ENCODE measurements around the gene KRTAP24-1. TPM values are rescaled to one million over a fixed set of nuclear protein-coding genes. Genes with fewer than 3 reads are reported as not detected.

KRTAP24-1 gene
- not detected for polyA plus RNA-seq (ENCODE audit: insufficient read length in 10 of 10)
- long read RNA-seq, donor 1: 0 reads
- long read RNA-seq, donor 2: 0 reads
- long read RNA-seq, donor 3: 0 reads
- long read RNA-seq, donor 4: 0 reads
- long read RNA-seq, donor 5: 0 reads
- long read RNA-seq, donor 6: 0 reads
- long read RNA-seq, donor 7: 0 reads
- long read RNA-seq, donor 8: 0 reads
- long read RNA-seq, donor 9: 0 reads

- DNase-seq: no peak
Measured at GRCh38 chr21:30282850-30283249, at the start of gene KRTAP24-1. KRTAP24-1 (minus strand) TSS chr21:30282950; CDS start chr21:30282932, 18 bp downstream.

DNA sequence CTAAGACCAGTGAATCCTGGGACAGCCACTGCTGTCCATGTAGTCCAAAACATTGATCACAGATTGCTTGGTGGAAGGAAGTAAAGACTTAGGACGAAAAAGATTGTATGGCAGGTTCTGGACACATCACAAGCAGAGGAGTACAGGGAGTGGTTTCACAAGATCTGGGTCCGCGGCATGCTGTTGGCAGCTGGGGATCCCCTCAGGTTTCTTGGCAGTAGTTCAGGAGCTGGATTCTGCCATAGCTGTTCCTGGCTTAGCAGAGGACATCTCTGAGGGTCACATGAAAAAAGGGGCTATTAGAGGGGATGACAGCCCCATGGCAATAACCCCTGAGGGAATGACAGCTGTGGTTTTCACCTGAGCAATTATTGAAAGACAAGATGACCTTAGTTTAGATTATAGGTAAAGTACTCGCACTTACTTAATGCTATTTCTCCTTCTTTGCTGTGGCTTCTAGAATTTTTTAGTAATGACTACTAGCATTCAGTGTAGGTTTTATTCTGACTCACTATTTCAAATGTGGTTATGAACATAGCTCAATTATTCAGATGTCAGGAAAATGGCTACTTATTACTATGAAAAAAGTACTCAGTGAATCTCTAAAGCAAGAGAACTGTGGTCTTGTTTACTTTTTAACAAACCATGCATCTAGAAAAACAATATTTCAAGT lies 46.6 kb upstream of the KRTAP24-1 start:
- DNase-seq: no peak

DNA sequence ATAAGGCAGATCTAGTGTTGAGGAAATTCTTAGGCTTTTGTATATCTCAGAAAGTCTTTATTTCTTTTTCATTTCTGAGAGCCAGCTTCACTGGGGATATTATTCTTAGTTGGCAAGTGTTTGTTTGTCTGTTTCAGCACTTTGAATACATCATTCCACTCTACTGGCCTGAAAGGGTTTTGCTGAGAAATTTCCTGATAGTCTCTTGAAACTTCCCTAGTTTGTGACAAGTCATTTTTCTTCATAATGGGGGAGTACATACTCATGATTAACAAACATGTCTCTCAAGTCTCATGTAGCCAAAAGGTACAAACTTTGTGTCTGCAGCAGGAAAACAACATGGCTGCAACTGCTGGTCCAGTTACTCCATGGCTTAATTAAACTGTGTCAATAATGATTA lies 43.6 kb upstream of the KRTAP24-1 start:
- DNase-seq: no peak

DNA sequence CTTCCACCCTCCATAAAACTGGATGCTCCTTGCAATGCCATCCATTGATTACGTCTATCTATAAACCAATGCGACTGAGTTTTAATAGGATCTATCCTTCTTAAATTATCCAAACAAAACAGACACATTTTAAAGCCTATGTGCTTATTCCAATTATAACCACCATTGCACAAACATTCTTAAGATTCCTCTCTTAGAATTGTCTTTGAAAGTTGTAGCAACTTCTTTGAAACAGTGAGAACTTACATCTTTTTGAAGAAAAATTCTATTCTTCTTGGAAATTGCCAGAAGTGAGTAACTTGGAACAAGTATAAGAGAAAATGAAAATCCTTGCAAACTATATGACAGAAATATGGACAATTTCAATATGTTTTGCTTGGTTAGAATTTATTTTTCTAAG lies 37.5 kb upstream of the KRTAP24-1 start, which contains the start of gene KRTAP26-1:
KRTAP26-1 (minus strand) TSS at position 101 of the 400 bp plus-strand sequence. CDS start 280 bp downstream, outside the sequence.
- DNase-seq: no peak

DNA sequence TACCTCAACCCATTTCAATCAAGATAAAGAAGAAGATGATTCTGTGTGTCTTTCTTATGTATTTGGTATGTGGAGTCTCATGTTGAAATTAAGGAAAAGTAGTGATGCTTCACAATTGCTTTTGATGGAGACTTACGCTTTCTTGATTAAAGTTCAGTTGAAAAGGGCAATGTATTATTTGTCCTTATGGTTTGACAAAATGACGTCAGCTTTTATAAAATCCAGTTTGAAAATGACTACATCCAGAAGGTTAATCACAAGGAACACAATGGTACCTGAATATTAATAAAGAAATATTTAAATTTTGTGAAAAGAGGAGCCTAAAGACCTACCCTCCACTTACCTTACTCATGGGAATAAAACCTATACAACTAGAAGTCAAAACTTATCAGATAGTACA lies 33.0 kb upstream of the KRTAP24-1 start:
- DNase-seq: no peak

DNA sequence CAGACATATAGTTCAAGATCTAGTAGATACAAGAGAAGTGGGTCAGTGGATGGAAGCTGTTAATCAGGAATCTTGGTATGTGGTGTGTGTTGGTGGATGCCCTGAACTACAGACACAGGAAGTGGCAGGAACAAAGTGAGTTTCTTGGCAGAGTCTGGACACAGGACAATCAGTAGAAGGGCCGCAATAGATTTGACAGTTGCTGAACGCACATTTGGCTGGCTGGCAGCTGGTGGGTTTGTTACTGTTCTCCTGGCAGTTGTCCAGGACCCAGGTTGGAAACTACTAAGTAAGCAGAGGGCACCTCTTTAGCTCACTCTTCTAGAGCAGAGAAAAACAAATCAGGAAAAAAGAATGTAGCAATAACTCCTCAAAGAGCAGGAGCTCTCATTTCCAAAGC lies 24.1 kb upstream of the KRTAP24-1 start:
- DNase-seq: peak in 1 of 3 donors; percentile 4

DNA sequence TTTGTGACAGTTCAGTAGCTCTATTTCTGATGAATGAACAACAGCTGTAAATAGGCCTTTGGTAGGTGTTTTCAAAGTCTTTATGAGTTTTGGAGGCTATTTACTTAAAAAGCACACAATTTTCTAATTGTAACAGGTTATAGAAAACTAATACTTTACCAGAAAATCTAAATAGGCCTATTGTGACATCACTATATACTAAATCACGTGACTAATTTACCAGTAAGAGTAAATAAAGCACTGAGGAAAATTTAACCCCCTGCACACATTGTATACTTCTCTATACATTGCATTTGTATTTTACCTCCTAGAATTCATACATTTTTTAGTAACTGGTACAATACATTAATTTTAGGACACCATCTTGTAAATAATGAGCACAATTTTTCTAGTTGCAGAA lies 22.4 kb upstream of the KRTAP24-1 start:
- no peak for DNase-seq

- DNase-seq: no peak
Measured at GRCh38 chr21:30289215-30289614, 6.5 kb upstream of the KRTAP24-1 start, which contains the start of gene KRTAP25-1. KRTAP25-1 (minus strand) TSS chr21:30289514; CDS start chr21:30289490, 24 bp downstream.

DNA sequence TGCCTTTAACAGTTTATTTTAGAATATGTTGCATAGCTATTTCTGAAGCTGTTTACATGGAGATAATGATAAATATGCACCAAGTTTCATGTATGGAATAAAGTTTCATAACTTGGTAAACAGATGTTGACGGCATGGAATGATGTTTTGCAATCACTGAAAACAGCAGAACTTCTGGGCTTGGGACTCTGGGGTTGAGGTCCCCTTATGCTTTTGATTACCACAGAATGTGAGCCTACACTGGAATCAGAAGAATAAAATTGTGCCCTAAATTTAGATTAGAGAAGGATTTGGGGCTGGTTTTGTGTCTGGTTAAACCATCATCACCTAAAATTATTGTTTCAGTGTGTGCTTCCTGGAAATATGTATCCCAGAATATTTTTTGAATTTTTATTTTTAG lies 11.1 kb downstream of the KRTAP24-1 start:
- peak; percentile 10 to 69 (median 22) for DNase-seq

DNA sequence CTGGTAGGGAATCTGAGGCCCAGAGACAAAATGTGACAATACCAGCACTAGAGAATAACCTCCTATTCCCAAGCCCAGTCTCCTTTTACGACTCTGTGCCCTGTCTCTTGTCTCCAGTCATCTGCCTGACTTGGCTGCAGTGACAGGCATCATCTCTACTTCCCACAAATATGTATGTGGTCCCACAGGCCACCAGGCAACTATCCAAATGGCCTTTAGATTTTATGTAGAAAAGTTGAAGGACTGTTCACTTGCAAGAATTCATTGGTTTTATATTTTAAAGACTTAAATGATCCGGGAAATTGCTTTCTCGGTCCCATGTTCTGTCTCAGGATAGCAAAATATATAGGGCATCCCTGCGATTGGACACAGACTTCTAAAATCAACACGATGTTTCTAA lies 11.6 kb downstream of the KRTAP24-1 start:
- peak; percentile 7 to 59 (median 29) for DNase-seq

- DNase-seq: no peak
Measured at GRCh38 chr21:30269803-30270530, 12.8 kb downstream of the KRTAP24-1 start.

- no peak for DNase-seq
Measured at GRCh38 chr21:30268608-30269197, 14.0 kb downstream of the KRTAP24-1 start.

DNA sequence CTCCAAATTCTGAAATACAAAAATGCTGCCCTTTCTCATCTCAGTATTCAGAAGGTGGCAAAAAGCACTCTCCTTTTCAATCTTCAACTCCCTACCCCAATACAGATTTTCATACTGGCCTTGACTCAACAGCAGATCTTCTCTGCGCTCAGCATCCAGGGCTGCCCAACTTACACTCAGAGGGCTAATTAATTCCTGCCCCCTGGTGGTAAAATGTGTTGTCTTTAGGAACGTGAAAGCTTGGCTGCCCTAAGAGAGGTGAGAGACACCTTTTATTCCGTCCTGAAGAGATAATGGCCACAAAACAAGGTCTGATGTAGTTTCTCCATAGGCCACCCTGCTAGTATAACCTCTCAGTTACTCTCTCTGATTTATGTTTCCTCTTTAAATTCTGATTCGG lies 25.0 kb downstream of the KRTAP24-1 start:
- no peak for DNase-seq

GRCh38 chr21:30256100-30256499 lies 26.6 kb downstream of the KRTAP24-1 start:
- DNase-seq: no peak

DNA sequence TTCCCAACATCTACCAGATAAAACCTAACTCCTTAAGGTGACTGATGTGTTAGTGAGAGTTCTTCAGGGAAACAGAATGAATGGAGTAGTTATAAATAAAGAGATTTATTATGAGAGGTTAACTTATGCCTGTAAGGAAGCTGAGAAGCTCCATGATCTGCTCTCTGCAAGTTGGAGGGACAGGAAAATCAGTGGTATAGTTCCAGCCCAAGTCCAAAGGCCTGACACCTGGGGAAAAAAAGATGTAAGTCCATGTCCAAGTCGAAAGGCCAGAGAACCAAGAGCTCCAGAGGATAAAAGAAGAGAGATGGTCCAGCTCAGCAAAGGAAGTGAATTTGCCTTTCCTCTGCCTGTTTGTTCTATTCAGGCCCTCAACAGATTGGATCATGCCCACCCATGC lies 27.1 kb downstream of the KRTAP24-1 start:
- DNase-seq: no peak

- no peak for DNase-seq
Measured at GRCh38 chr21:30251781-30252180, 31.0 kb downstream of the KRTAP24-1 start.

DNA sequence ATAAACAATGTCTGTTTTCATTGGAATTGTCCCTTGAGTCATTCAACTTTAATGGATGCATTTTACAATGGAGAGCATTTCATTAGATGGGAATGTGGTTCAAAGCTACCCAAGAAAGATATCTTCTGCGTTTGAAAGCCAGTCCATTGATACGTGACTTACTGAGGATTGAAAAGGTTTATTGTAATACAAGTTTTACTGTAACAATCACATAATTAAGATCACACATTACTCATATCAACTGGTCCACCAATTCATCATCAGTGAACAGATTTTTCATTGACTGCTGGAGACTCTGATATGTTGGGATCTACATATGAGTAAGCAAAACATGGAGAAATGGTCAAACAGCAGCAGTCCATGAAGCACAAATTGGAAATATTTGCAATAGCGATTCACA lies 32.8 kb downstream of the KRTAP24-1 start:
- DNase-seq: no peak

GRCh38 chr21:30248844-30249243 lies 33.9 kb downstream of the KRTAP24-1 start:
- no peak for DNase-seq

GRCh38 chr21:30245061-30245460 lies 37.7 kb downstream of the KRTAP24-1 start:
- no peak for DNase-seq

GRCh38 chr21:30243691-30244090 lies 39.1 kb downstream of the KRTAP24-1 start:
- no peak for DNase-seq

DNA sequence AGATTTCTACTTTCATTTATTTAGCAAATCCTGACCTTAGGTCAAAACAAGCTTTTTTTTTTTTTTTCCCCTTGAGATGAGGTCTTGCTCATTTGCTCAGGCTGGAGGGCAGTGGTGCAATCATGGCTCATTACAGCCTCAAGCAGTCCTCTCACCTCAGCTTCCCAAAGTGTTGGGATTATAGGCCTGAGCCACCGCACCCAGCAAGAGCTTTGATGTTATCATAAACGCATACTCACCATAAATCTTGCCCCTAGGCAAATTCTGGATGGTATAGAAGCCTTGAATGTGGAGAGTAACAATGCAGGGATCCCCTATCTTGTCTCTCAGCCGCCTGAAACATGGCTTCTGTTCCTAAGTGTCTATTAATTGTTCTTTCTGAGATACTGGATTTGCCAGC lies 42.1 kb downstream of the KRTAP24-1 start:
- no peak for DNase-seq

DNA sequence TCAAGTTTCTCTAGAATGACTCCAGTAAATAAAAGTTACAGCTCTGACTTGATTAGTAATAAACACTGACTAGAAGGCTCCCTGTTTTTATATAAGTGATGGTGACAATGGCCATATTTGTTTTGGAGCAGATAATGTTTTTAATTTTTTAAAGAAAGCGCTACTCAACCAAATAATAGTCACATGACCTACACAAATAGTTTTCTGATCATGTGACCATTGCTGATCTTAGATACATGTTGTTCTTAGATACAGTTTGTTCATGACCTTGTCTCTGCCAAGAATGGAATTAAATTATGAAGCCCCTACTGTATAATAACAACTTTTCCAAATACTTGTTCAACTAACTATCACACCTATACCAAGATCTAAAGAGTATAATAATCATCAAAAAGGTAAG lies 44.6 kb downstream of the KRTAP24-1 start:
- DNase-seq: no peak
